DOHH2 (cell line): ENCODE data around the gene CMTM4.

Experiments
- H3F3A ChIP-seq: fragments of 200-600 bp; sonication (generic), shearing (Covaris generic); 2 replicates; pipeline ENCODE4 v1.6.0; 2016; ENCODE audit warnings: antibody characterized with exemption, mild to moderate bottlenecking; ENCODE audit not compliant: control insufficient read depth, insufficient read depth
- H3K27ac ChIP-seq: fragments of 200-600 bp; sonication (generic); 2 replicates; pipeline ENCODE4 v1.5.1; 2014; ENCODE audit warnings: low read depth, mild to moderate bottlenecking, low read length, moderate library complexity
- H3K27me3 ChIP-seq: fragments of 200-600 bp; sonication (generic); 2 replicates; pipeline ENCODE4 v1.6.1; 2014; ENCODE audit warnings: mild to moderate bottlenecking, low read length, mixed read lengths; ENCODE audit not compliant: control insufficient read depth
- H3K36me3 ChIP-seq: fragments of 200-600 bp; sonication (generic); 2 replicates; pipeline ENCODE4 v1.6.1; 2014; ENCODE audit warnings: mild to moderate bottlenecking, low read length, moderate library complexity, mixed read lengths; ENCODE audit not compliant: control insufficient read depth
- H3K4me1 ChIP-seq: fragments of 200-600 bp; sonication (generic); 2 replicates; pipeline ENCODE4 v1.6.1; 2014; ENCODE audit warnings: mild to moderate bottlenecking, low read length, mixed read lengths; ENCODE audit not compliant: control insufficient read depth
- H3K4me2 ChIP-seq: fragments of 200-600 bp; sonication (generic); 2 replicates; pipeline ENCODE4 v1.6.0; 2014; ENCODE audit warnings: mild to moderate bottlenecking, low read length, moderate library complexity
- H3K4me3 ChIP-seq: fragments of 200-600 bp; sonication (generic); 2 replicates; pipeline ENCODE4 v1.5.1; 2014; ENCODE audit warnings: mild to moderate bottlenecking, low read length, mixed read lengths
- H3K79me2 ChIP-seq: fragments of 200-600 bp; sonication (generic); 2 replicates; pipeline ENCODE4 v1.6.1; 2014; ENCODE audit warnings: mild to moderate bottlenecking, low read length, mixed read lengths; ENCODE audit not compliant: control insufficient read depth
- H3K9me2 ChIP-seq: fragments of 200-600 bp; sonication (generic); replicated peaks from 2 replicates; pipeline ENCODE4 v1.6.1; 2014; ENCODE audit warnings: mild to moderate bottlenecking, low read length, mixed read lengths; ENCODE audit not compliant: control insufficient read depth
- H3K9me3 ChIP-seq: fragments of 200-600 bp; sonication (generic); 2 replicates; pipeline ENCODE4 v1.6.1; 2014; ENCODE audit warnings: antibody characterized with exemption, low read length, mixed read lengths; ENCODE audit not compliant: control insufficient read depth, insufficient read depth
- H4K20me1 ChIP-seq: fragments of 200-600 bp; sonication (generic); 2 replicates; pipeline ENCODE4 v1.6.0; 2014; ENCODE audit warnings: low read depth, mild to moderate bottlenecking, antibody characterized with exemption, low read length, moderate library complexity; ENCODE audit not compliant: control insufficient read depth, insufficient read depth
- CTCF ChIP-seq: fragments of 200-600 bp; sonication (generic); IDR thresholded peaks from one replicate; pipeline ENCODE4 v1.5.1; 2014; ENCODE audit warnings: antibody characterized with exemption, mild to moderate bottlenecking, low read depth, low read length; ENCODE audit not compliant: poor library complexity, severe bottlenecking
- EZH2phosphoT487 ChIP-seq: fragments of 200-600 bp; sonication (generic); IDR thresholded peaks from 2 replicates; pipeline ENCODE4 v1.6.1; 2017; ENCODE audit warnings: borderline replicate concordance, mild to moderate bottlenecking, antibody characterized with exemption, low read length, moderate library complexity, mixed read lengths

Gene CMTM4

GRCh38 chr16:66617010-66617434 is 79.5 kb downstream of the CMTM4 start:
- no peaks in the 10 kb centered on the region; the same call in 1 of the 2 replicates for H4K20me1 ChIP-seq
- peaks cover 10% of the 10 kb centered on the region for H3K36me3 ChIP-seq
- no peaks in the 10 kb centered on the region for H3F3A ChIP-seq
- no peaks in the 10 kb centered on the region for H3K27me3 ChIP-seq
- peaks cover 34% of the 10 kb centered on the region for H3K4me1 ChIP-seq
- TF ChIP-seq CTCF (no peak), EZH2phosphoT487 (no peak)
- no peaks in the 10 kb centered on the region for H3K9me3 ChIP-seq
- H3K4me2 ChIP-seq, result no peak overlapping the region
- no peaks in the 10 kb centered on the region for H3K9me2 ChIP-seq
- H3K79me2 ChIP-seq, result no peaks in the 10 kb centered on the region
- no peak overlapping the region for H3K4me3 ChIP-seq
- H3K27ac ChIP-seq, result no peak overlapping the region

GRCh38 chr16:66616592-66616991 is 80.0 kb downstream of the CMTM4 start:
- Histone ChIP-seq H3K4me1 (peaks cover 34% of the 10 kb centered on the region), H3K36me3 (peaks cover 10% of the 10 kb centered on the region), H3K4me2 (no peak overlapping the region), H3K79me2 (no peaks in the 10 kb centered on the region), H4K20me1 (no peaks in the 10 kb centered on the region; the same call in 1 of the 2 replicates), H3K4me3 (no peak overlapping the region), H3K9me3 (no peaks in the 10 kb centered on the region), H3K27me3 (no peaks in the 10 kb centered on the region), H3K27ac (no peak overlapping the region), H3F3A (no peaks in the 10 kb centered on the region), H3K9me2 (no peaks in the 10 kb centered on the region)
- no peak for TF ChIP-seq CTCF
- no peak for TF ChIP-seq EZH2phosphoT487

DNA sequence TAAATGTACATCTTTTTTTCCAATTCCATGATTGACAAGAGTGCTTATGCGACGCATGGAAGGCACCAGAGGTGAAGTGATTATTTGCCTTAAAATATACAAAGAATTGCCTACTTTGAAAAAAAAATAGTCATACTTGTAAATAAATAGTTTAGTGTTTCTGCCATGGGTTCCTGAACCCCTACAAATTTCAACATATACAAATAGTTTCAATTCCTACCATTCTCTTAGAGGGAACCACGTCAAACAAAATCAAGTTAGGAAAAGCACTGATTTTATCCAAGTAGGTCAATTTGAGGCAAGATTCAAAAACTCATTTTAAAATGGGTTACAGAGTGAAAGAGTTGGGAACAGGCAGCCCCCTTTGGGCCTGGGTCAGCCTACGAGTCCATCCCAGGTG is 80.4 kb downstream of the CMTM4 start:
- no peaks in the 10 kb centered on the region for H3F3A ChIP-seq
- no peaks in the 10 kb centered on the region for H3K9me3 ChIP-seq
- H3K4me3 ChIP-seq, result no peak overlapping the region
- no peaks in the 10 kb centered on the region for H3K27me3 ChIP-seq
- peaks cover 14% of the 10 kb centered on the region for H3K36me3 ChIP-seq
- H3K27ac ChIP-seq, result no peak overlapping the region
- H4K20me1 ChIP-seq, result no peaks in the 10 kb centered on the region; the same call in 1 of the 2 replicates
- TF ChIP-seq EZH2phosphoT487 (no peak), CTCF (no peak)
- H3K4me1 ChIP-seq, result peaks cover 34% of the 10 kb centered on the region
- H3K4me2 ChIP-seq, result no peak overlapping the region
- H3K79me2 ChIP-seq, result no peaks in the 10 kb centered on the region
- H3K9me2 ChIP-seq, result no peaks in the 10 kb centered on the region
